ENCODE results near the gene OR8G1. TPM values are rescaled to one million over a fixed set of nuclear protein-coding genes. Genes with fewer than 3 reads are reported as not detected.

The OR8G1 gene, protein sequence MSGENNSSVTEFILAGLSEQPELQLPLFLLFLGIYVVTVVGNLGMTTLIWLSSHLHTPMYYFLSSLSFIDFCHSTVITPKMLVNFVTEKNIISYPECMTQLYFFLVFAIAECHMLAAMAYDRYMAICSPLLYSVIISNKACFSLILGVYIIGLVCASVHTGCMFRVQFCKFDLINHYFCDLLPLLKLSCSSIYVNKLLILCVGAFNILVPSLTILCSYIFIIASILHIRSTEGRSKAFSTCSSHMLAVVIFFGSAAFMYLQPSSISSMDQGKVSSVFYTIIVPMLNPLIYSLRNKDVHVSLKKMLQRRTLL
- not detected for total RNA-seq

DNA sequence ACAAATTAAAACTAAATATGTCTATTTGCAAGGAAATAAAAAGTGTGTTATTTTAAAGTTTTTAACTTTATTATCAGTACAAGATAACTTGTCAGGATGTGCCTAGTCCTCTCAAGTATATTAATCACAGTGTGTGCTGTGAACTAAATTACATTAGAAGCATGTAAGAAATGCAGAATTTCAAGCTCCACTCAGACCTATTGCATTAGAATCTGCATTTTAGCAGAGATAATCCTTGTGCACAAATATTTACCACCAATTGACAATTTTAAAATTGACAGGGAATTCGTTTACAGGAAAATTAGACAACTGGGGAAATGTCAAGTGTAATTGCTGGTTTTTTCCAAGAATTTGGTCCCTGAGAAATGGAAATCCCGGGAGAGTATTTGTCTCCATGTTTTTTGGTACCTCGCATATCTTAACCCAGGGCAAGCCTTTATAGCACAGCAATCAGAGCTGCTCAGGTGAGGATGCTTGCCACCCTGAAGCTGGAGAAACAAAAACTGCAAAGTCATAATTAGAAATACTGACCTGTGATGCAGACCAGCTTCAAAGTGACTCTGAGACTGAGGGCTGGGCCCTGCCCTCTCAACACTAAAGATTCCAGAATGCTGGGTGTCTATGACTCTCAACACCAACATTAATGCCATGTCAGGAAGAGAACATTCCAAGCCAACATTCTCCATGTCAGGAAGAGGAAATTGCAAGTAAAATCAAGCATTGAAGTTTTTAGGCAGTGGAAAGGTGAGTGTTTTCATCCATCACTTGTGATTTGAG, at the start of gene OR8G1:
Gene OR8G1 (plus strand): TSS at position 475 of the 777 bp plus-strand sequence. CDS start 8,581 bp downstream, outside the sequence.
- TF ChIP-seq, protein P1, sequence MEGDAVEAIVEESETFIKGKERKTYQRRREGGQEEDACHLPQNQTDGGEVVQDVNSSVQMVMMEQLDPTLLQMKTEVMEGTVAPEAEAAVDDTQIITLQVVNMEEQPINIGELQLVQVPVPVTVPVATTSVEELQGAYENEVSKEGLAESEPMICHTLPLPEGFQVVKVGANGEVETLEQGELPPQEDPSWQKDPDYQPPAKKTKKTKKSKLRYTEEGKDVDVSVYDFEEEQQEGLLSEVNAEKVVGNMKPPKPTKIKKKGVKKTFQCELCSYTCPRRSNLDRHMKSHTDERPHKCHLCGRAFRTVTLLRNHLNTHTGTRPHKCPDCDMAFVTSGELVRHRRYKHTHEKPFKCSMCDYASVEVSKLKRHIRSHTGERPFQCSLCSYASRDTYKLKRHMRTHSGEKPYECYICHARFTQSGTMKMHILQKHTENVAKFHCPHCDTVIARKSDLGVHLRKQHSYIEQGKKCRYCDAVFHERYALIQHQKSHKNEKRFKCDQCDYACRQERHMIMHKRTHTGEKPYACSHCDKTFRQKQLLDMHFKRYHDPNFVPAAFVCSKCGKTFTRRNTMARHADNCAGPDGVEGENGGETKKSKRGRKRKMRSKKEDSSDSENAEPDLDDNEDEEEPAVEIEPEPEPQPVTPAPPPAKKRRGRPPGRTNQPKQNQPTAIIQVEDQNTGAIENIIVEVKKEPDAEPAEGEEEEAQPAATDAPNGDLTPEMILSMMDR (IDR thresholded peaks at IDR 0.05; ENCODE audit: low read depth), result no peak

DNA sequence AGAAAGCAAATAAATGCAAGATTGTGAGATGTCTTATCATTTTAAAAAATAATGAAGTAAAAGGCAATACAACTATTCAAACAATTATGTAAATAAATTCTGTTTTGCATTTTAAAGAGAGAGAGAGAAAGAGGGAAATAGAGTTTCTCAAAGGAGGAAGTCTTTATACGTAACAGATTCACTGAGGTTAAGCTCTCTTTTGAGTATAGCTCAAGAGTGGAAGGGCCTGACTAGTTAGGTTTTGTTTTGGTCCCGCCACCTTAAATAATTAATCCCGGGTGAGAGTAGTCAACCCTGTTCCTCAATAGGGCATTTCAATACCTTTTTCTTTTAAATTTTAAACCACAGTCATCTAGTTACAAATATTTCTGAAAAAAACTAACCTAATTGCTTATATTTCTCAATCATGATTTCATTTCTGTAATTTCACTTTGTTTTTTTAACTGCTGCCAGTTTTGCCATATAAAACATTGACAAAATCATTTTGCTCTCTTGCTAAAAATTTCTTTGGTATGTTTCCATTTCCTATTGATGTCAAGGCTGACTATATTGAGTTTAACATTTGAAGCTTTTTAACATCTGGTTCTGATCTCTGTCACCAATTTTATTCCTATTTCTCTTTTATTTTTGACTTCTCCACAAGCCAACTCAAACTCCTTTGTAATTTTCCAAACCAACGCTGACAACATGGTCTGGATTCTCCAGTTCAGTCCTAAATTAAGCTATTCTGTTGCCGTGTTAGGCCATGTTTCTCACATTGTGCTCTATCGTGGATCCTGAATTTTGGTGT, 47.5 kb upstream of the OR8G1 start:
- TF ChIP-seq, protein P1 (IDR thresholded peaks at IDR 0.05; ENCODE audit: low read depth), result no peak

DNA sequence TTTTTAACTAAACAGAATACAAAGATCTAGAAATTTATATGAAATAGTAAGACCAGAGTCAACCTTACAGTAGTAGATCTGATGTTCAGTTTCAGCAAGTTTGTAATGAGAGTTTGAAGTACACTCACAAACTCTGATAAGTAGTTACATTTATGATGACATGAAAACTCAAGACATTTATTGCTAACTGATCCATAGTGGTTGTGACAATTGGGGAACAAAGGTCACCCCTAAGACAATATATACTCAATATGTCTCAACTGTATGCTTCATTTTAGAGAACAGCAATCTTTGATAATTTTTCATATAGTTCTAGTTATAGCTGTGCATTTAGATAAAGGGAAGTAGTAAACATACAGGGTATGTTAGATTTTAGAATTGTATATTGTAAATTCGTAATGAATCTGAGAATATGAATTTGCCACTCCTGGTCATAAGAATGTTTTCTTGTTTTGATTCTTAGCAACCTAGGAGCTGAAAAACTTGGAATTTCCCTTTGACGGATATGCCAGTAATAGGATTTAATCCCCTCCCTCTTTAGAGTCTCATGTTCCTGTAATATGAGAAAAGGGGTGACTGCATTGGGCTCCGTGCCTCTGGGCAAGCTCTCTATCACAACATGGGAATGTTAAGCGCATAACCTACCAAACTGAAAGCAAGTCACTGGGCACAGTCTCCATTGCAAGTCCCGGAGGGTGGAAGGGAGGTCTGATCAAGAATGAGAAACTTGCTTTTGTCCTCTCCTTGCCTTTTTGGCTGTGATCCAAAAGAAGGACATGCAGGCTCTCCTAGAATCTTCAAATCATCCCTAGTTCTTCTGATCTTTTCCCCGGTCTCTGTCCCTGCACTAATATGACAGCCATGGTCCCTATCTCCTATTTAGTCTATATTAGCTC, 46.4 kb upstream of the OR8G1 start:
- TF ChIP-seq, protein P1 (IDR thresholded peaks at IDR 0.05; ENCODE audit: low read depth), result no peak

DNA sequence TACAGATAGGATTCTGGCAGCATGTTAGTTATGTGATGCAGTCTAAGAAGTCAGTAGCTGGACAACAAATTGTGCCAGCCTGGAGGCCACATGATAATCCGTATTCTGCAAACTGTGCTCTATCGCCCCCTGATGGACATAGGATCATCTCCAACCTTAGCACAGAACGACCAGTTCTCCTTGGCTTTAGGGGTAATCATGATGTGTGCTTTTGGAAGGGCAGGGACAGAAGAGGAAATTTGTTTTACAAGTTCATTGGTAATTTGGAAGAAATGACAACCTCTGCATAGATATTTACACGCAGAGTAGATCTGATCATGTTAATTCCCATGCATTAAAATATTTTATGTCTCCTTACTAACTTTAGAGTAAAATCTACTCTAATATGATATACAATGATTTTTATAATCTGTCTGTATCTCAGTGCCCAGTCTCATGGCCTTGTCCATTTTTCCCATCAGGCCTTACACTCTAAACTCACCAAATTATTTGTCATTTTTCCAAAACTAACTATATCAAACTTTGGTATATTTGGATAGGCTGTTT, 45.6 kb upstream of the OR8G1 start:
- TF ChIP-seq, protein P1 (IDR thresholded peaks at IDR 0.05; ENCODE audit: low read depth), result no peak

DNA sequence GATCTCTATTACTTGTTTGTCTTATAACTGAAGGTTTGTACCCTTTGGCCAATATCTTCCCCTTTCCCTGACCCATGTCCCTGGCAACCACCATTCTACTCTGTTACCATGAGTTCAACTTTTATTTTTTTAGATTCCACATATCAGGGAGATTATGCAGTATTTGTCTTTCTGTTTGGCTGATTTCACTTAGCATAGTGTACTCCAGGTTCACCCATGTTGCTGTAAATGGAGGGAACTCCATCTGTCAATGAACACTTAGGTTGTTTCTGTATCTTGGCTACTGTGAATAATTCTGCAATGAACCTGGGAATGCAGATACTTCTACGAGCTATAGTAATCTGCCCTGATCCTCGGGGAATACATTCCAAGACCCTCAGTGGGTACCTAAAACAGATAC, 42.9 kb upstream of the OR8G1 start:
- TF ChIP-seq, protein P1 (IDR thresholded peaks at IDR 0.05; ENCODE audit: low read depth), result no peak

DNA sequence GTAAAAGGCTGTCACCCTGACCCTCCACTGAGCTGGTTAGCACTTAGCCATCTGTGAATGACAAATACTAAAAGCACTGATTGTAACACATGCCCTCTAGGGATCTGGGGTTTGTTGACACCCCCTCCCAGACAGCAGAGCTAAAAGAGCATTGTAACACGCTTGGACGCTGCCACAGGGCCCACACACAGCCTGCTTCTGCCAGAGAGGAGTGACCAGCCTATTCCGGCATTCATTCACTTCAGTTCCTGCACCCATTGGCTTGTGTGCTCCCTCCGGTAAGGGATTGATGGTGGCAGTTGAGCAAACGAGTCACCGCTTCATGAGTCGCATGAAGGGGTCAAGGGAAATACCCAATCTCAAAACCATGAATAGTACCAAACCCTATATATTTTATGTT, 42.0 kb upstream of the OR8G1 start:
- TF ChIP-seq, protein P1 (IDR thresholded peaks at IDR 0.05; ENCODE audit: low read depth), result no peak

Measured in subcutaneous adipose tissue (tissue), 4 donors.